WI38 (cell line): Measurements from ENCODE around the gene ZC3H6.
"Not testable (repeated sequence)": the region's sequence is repeated elsewhere in the genome, so short reads cannot be mapped to it uniquely, and the experiment has no call there.

Source experiments
- H3K4me3 ChIP-seq: 2 replicates; pipeline ENCODE4 v1.5.1; 2011; ENCODE audit warnings: low read depth, mild to moderate bottlenecking, control low read depth, low read length
- TF ChIP-seq, protein P1 (sequence below): IDR thresholded peaks from 2 replicates; pipeline ENCODE4 v1.5.1; 2012; ENCODE audit warnings: low read depth, mild to moderate bottlenecking, control low read depth, low read length

ZC3H6 gene

DNA sequence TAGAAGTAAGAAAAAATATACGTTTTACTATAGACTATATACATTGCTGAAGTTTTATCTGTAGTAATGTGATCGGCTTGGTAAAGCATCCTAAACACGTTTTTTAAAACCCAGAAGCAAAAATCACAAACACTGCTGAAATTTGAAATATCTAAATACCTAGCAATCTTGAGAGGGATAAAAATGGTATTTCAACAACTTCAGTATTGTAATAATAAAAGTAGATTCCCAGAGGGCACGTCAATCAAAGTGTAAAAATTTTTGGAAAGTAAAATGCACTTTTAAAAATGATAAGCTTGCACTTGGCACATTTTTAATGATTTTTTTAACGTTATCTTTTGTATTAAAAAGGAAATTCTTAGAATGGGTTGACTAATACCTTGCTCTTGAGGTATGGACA lies 1.6 kb downstream of the ZC3H6 start:
- TF ChIP-seq, protein P1, sequence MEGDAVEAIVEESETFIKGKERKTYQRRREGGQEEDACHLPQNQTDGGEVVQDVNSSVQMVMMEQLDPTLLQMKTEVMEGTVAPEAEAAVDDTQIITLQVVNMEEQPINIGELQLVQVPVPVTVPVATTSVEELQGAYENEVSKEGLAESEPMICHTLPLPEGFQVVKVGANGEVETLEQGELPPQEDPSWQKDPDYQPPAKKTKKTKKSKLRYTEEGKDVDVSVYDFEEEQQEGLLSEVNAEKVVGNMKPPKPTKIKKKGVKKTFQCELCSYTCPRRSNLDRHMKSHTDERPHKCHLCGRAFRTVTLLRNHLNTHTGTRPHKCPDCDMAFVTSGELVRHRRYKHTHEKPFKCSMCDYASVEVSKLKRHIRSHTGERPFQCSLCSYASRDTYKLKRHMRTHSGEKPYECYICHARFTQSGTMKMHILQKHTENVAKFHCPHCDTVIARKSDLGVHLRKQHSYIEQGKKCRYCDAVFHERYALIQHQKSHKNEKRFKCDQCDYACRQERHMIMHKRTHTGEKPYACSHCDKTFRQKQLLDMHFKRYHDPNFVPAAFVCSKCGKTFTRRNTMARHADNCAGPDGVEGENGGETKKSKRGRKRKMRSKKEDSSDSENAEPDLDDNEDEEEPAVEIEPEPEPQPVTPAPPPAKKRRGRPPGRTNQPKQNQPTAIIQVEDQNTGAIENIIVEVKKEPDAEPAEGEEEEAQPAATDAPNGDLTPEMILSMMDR: no peak

DNA sequence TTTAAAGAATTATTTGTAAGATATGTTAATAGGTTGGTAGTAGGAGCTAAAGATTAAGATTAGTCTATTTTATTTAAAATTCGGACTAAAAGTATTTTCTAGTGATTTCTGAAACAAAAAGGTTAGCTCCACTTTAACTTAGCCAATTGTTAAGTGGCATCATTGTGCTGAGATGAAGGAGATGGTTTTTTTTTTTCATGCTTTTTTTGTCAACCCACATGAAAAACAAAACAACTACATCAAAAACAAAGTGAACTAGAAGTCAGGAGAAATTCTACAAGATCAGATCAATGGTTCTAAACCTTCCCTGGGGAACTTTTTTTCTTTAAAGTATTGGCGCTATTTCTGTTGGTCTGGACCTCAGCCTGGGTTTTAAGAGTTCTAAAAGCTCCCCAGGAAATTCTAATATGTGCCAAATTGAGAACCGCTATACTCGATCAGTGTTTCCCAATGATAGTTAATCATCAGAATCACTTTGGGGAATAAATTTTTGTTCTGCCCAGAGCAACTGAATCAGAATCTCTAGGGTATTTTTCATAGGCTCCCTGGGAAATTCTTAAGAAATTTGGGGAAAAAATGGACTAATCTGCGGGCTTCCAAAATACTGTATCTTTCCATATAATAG lies 2.3 kb downstream of the ZC3H6 start:
- no peak overlapping the region for H3K4me3 ChIP-seq
- TF ChIP-seq, protein P1: no peak

More for the DNA sequence above, 1.6 kb downstream of the ZC3H6 start:
- no peak overlapping the region for H3K4me3 ChIP-seq

DNA sequence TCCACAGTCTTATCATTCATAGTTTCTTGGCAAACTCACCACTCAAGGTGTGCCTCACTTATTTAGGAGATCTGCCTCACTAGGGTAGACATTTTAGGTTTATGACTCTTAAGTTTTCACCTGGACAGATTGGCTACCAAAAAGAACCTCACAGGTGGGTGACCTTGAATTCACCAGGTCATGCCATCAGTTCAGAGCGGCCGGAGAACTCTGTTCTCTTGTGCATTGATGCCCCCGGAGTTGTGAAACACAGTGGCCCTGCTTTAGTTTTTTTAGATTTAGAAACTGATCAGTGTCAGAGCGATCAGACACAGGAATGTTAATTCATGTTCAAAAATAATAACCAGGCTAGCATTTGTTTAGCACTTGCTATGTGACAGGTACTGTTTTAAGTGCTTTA lies 6.7 kb downstream of the ZC3H6 start:
- not testable (repeated sequence) for H3K4me3 ChIP-seq

DNA sequence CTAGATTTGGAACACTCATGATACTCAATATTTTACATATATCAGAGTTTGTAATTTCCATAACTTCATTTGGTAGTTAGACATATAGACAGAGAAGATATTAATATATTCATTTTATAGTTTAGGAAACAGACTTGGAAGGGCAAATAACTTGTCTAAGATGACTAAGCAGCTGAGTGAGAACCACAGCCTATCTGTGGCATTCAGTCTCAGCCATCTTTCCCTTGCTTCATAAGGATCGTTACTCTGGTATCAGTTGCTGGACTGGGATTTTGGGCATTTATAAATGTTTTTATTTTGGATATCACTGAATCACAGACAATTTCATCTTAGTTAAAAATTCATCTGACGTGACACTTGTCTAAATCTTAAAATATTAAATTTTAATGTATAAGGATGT lies 8.1 kb downstream of the ZC3H6 start:
- H3K4me3 ChIP-seq: not testable (repeated sequence)

DNA sequence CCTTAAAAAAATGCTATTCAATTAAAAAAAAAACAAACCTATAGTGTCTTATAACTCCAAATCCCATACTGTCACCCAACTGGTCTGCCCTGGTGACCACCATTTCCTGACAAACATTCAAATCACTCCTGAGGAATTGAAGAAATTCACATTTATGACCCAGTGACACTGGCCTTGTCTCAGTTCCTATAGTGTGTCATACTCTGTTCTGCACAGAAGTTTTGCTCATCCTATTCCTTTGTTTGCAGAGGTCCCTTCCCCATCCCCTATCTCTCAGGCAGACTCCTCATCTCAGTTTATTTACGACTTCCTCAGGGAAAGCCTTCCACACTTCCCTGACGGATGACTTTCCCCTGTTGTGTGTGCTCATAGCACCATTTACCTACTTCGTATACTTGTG lies 14.7 kb downstream of the ZC3H6 start:
- no peak overlapping the region for H3K4me3 ChIP-seq

DNA sequence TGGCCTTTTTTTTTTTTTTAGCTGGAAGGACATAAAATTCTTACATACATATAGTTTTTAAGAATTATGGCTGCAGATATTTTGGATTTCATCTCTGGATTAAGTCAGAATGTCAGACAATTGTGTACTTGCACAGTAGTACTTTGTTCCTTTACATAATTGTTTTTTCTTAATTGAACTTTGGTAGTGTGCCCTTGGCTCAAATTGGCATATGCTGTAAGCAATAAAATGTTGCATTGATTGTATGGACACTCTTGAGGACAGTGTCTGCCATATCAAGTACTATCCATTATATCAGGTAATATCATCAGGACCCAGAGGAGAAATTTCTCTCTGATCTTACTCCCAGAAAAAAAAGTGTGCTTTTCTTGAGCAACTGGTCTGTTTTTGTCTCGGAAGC lies 15.3 kb downstream of the ZC3H6 start:
- TF ChIP-seq, protein P1: no peak
- H3K4me3 ChIP-seq: no peak overlapping the region

More for the DNA sequence above, 14.7 kb downstream of the ZC3H6 start:
- TF ChIP-seq, protein P1: no peak

DNA sequence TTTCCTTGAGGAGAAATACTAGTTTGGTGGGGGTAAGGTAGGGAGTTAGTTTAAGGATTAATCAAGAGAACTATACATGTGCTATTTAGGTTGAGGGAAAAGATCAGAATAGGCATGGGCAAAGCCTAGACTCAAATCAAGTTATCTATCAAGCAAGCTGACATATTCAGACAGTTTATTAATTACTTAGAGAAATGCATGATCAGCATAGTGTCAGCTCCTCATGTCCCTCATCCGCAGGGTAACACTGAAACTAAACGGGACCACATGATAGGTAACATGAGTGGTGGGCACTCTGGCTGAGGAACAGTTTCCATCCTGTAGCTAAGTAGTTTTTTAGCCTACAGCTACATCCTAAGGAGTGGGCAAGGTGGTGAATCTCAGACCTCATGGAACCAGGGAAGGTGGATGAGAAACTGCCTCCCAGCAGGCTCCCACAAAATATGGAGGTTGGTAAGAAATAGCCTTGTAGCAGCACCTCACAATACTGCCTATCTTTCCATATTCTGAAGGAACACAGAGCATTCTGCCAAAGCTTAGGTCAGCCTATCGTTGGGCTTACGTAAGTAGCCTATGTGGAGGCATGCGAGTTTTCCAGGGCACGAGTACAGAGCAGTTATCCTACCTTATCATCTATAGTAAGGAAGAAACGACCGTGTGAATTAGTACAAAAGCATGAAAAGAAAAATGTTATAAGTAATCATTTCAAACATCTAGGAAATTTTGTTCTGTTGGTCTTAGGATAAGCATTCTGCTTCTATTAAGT lies 18.4 kb downstream of the ZC3H6 start:
- TF ChIP-seq, protein P1: no peak
- H3K4me3 ChIP-seq: no peak overlapping the region

DNA sequence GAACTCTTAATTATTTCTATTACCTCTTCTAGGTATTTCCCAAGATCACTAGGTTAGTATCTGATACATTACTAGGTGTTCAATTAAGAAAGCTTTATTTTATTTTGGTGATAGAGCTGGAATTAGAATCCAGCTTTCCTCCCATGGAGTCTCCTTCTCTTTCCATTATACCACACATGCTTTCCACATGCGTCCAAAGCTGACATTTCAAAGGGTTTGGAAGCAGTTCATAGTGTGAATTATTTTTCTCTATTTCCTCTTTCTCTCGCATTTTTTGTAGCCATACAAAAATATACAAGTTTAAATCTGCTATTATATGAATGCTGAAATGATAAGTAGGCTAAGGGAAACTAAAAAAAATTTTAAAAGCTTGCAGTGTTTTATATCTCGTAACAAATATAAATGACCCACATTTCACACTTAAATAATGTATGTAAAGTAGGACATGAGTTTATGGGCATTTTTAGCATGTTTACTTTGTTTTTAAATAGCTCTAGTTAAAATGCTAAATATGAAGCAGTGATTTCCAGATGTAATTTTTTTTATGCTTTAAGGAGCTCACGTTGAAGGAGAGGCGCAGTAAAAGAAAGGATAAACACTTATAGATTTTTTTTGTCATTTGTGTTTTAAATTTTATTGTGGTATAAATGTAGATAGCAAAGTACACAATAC lies 20.1 kb downstream of the ZC3H6 start:
- TF ChIP-seq, protein P1: no peak
- H3K4me3 ChIP-seq: no peak overlapping the region
